HepG2 (cell line): ENCODE results near the gene TCEA3. TPM values are rescaled to one million over a fixed set of nuclear protein-coding genes. Genes with fewer than 3 reads are reported as not detected.

ENCODE experiments used
- ATAC-seq: fragments of 200-7000 bp; cut with Tn5 transposase; 3 replicates; pipeline ENCODE4 v1.9.1; 2020; ENCODE audit warnings: mild to moderate bottlenecking, moderate library complexity
- BruUV-seq: library from RNA; stranded (reverse); fragments of 400-500 nt; replicated peaks from 2 replicates; lab custom pipeline; 2021; lab: Mats Ljungman, UMichigan
- CTCF ChIA-PET: fragments of 300-600 bp; formaldehyde crosslinking; extraction: SDS; loops from one replicate; lab custom pipeline; 2021; ENCODE audit warnings: low total read pairs, inconsistent platforms, low intra/inter-chr PET ratio; lab: Yijun Ruan, JAX
- POLR2A ChIA-PET: fragments of 350-600 bp; sonication (Branson Sonifier 250); formaldehyde crosslinking; loops from one replicate; lab custom pipeline; 2020; ENCODE audit warnings: antibody characterized with exemption, inconsistent platforms; lab: Yijun Ruan, JAX
- DNase-seq: peaks from one replicate; pipeline ENCODE4 v3.0.0-alpha.2; 2015; ENCODE audit warnings: low spot score
- FAIRE-seq: peaks from 3 replicates; lab custom pipeline; 2011; peaks lifted over from hg19 to GRCh38; lab: Jason Lieb, UNC
- H2AFZ ChIP-seq: one replicate; pipeline ENCODE4 v1.6.1; 2011; ENCODE audit warnings: low read length, inconsistent platforms
- H3K27ac ChIP-seq: fragments of 300-600 bp; 3 replicates; pipeline ENCODE4 v1.8.0; 2011; ENCODE audit warnings: mixed run types, mild to moderate bottlenecking, mixed read lengths, low read length, inconsistent platforms; ENCODE audit not compliant: insufficient read depth; ENCODE audit errors: extremely low read length
- H3K27me3 ChIP-seq, 2 experiments: fragments of 200-600 bp in 1 of 2; 2 replicates in 1 of 2; 3 replicates in 1 of 2; pipeline versions ENCODE4 v1.6.0 to v1.8.0; 2011; ENCODE audit warnings: low read length in 2 of 2, mild to moderate bottlenecking in 2 of 2, moderate library complexity in 2 of 2, inconsistent platforms in 1 of 2; ENCODE audit not compliant: insufficient read depth in 2 of 2, control insufficient read depth in 1 of 2
- H3K36me3 ChIP-seq, 2 experiments: fragments of 200-600 bp in 1 of 2; replicated peaks in 1 of 2; 2 replicates in 1 of 2; 3 replicates in 1 of 2; pipeline versions ENCODE4 v1.5.1 to v1.8.0; 2011; ENCODE audit warnings: low read length in 2 of 2, inconsistent platforms in 1 of 2; ENCODE audit not compliant: insufficient read depth in 2 of 2, control insufficient read depth in 1 of 2
- H3K4me1 ChIP-seq: 2 replicates; pipeline ENCODE4 v1.5.1; 2012; ENCODE audit warnings: low read length, inconsistent platforms; ENCODE audit not compliant: insufficient read depth
- H3K4me2 ChIP-seq: 2 replicates; pipeline ENCODE4 v1.6.0; 2011; ENCODE audit warnings: low read depth, low read length, inconsistent platforms
- H3K4me3 ChIP-seq, 3 experiments: fragments of 200-600 bp in 1 of 3; sonication (generic), shearing (Covaris generic) in 1 of 3; replicated peaks in 1 of 3; 2 replicates each; pipeline ENCODE4 v1.5.1; 2011 to 2016; ENCODE audit warnings: low read length in 3 of 3, inconsistent platforms in 2 of 3, low read depth in 2 of 3, mild to moderate bottlenecking in 2 of 3, control low read depth in 1 of 3, mixed read lengths in 1 of 3; ENCODE audit not compliant: insufficient read depth in 1 of 3
- H3K79me2 ChIP-seq: one replicate; pipeline ENCODE4 v1.6.1; 2011; ENCODE audit warnings: low read length, inconsistent platforms; ENCODE audit not compliant: insufficient read depth
- H3K9ac ChIP-seq: 2 replicates; pipeline ENCODE4 v1.6.0; 2011; ENCODE audit warnings: mild to moderate bottlenecking, low read depth, low read length, inconsistent platforms; ENCODE audit not compliant: insufficient read depth
- H3K9me3 ChIP-seq: 2 replicates; pipeline ENCODE4 v1.5.1; 2012; ENCODE audit warnings: mild to moderate bottlenecking, low read length
- H4K20me1 ChIP-seq: 2 replicates; pipeline ENCODE4 v1.6.0; 2011; ENCODE audit warnings: inconsistent platforms, mild to moderate bottlenecking, low read length, moderate library complexity; ENCODE audit not compliant: insufficient read depth
- HINFP ChIP-seq: sonication (generic); formaldehyde crosslinking; IDR thresholded peaks from 2 replicates; pipeline ENCODE4 v1.4.0; 2020; ENCODE audit warnings: low read depth, mild to moderate bottlenecking, missing genetic modification reagents
- IRF1 ChIP-seq: sonication (generic); formaldehyde crosslinking; IDR thresholded peaks from 2 replicates; pipeline ENCODE4 v1.4.0; 2020; ENCODE audit warnings: low read depth, mild to moderate bottlenecking, missing genetic modification reagents
- KLF11 ChIP-seq: IDR thresholded peaks from 2 replicates; pipeline ENCODE4 v1.6.1; 2016; ENCODE audit warnings: missing compliant biosample characterization
- NKX3-1 ChIP-seq: sonication (generic); formaldehyde crosslinking; IDR thresholded peaks from 2 replicates; pipeline ENCODE4 v1.5.0; 2020; ENCODE audit warnings: missing genetic modification reagents
- ZFP36L2 ChIP-seq: sonication (generic); formaldehyde crosslinking; IDR thresholded peaks from 2 replicates; pipeline ENCODE4 v1.4.0; 2020; ENCODE audit warnings: missing genetic modification reagents
- ZNF441 ChIP-seq: sonication (generic); formaldehyde crosslinking; IDR thresholded peaks from 2 replicates; pipeline ENCODE4 v1.7.0; 2021; ENCODE audit warnings: missing genetic modification reagents, borderline replicate concordance
- ZNF644 ChIP-seq: IDR thresholded peaks from 2 replicates; pipeline ENCODE4 v1.6.1; 2016; ENCODE audit warnings: low read depth
- ZNF839 ChIP-seq: sonication (generic); formaldehyde crosslinking; IDR thresholded peaks from 2 replicates; pipeline ENCODE4 v1.4.0; 2020; ENCODE audit warnings: missing genetic modification reagents, mild to moderate bottlenecking, borderline replicate concordance
- ZSCAN21 ChIP-seq: sonication (generic); formaldehyde crosslinking; IDR thresholded peaks from 2 replicates; pipeline ENCODE4 v1.8.0; 2022; ENCODE audit warnings: mild to moderate bottlenecking, missing genetic modification reagents, moderate library complexity, borderline replicate concordance
- WGBS: methylation state at CpG from one replicate; pipeline ENCODE4 v1.1.6; 2017; ENCODE audit warnings: low lambda C conversion rate; 5-methylcytosine and 5-hydroxymethylcytosine counted together
- in situ Hi-C: cut with HindIII; loops from 2 replicates; pipeline ENCODE4 v1.10.0; 2017; ENCODE audit warnings: low pct_unique_long_range_greater_than_20kb; ENCODE audit not compliant: extremely low pct_ligation_motif_present
- intact Hi-C: fragments of 100-400 bp; cut with micrococcal nuclease; formaldehyde crosslinking; loops from one replicate; pipeline ENCODE4 v1.10.0; 2022; ENCODE audit not compliant: unreplicated experiment
- polyA plus RNA-seq, 8 experiments: library from polyadenylated mRNA; depleted of rRNA in 3 of 8; stranded (reverse) in 7 of 8; unstranded in 1 of 8; fragments of >200 nt; fragmentation: Illumina TruSeq in 4 of 8; extraction: Trizol in 4 of 8; gene quantifications; 2 replicates each; pipeline versions ENCODE4 v1.2.1 to v1.2.3, GENCODE V29; 2011 to 2016; ENCODE audit warnings: low read depth in 4 of 8, missing spikeins in 1 of 8, mixed read lengths in 1 of 8; ENCODE audit not compliant: insufficient read depth in 1 of 8
- total RNA-seq, 5 experiments: library from RNA; depleted of rRNA; stranded (reverse); fragments of >200 nt; fragmentation: Illumina TruSeq; extraction: Trizol; gene quantifications; 2 replicates each; pipeline ENCODE4 v1.2.3, GENCODE V29; 2016; ENCODE audit warnings: low read depth in 1 of 5

TCEA3 gene
- total and polyA plus RNA-seq, 2 of the 13 experiments (the other 11 are each of a cell fraction or from before 2014, with no cell fraction given), result 55.5 to 84.6 TPM

- ATAC-seq, result no peak
- H3K4me1 ChIP-seq, result peaks cover 19% of the 10 kb centered on the region
- ChIA-PET CTCF (no interaction called here), POLR2A (interaction anchor here (1.4 kb wide), 1 partner anchor 25 kb away, joined by 3 read pairs; the partner anchor contains the start of gene TCEA3)
- no peaks in the 10 kb centered on the region for H3K9me3 ChIP-seq
- no peak overlapping the region for H3K4me2 ChIP-seq
- no peak for FAIRE-seq
- no TSS peak for BruUV-seq
- intact Hi-C loops, result no loop called here
- DNase-seq, result no peak
- no peaks in the 10 kb centered on the region for H4K20me1 ChIP-seq
- no peaks in the 10 kb centered on the region for H3K27me3 ChIP-seq
- 93% methylated on average over 4 of the region's 4 CpGs for WGBS
- no peak overlapping the region for H3K27ac ChIP-seq
- H3K79me2 ChIP-seq, result no peaks in the 10 kb centered on the region
- no peak overlapping the region for H2AFZ ChIP-seq
- H3K9ac ChIP-seq, result no peak overlapping the region
- H3K36me3 ChIP-seq, result peaks cover 9 to 46% of the 10 kb centered on the region in 2 experiments; a peak in 4 of 5 replicates
- TF ChIP-seq ZNF644 (CRISPR knock-in tag) (no peak), ZFP36L2 (CRISPR knock-in tag) (no peak), KLF11 (no peak), NKX3-1 (no peak), ZNF839 (no peak), HINFP (CRISPR knock-in tag) (no peak), ZNF441 (CRISPR knock-in tag) (no peak), IRF1 (CRISPR knock-in tag) (no peak), ZSCAN21 (CRISPR knock-in tag) (no peak)
- H3K4me3 ChIP-seq, result no peak overlapping the region
- in situ Hi-C loops, result no loop called here
Measured at GRCh38 chr1:23449958-23450357, 25.4 kb upstream of the TCEA3 start.
